ENCODE measurements around the gene KIF26A. TPM values are rescaled to one million over a fixed set of nuclear protein-coding genes. Genes with fewer than 3 reads are reported as not detected.
A peak's percentile ranks its signal among the peaks of the same experiment; 100 is the strongest.
"Not testable (repeated sequence)": the region's sequence is repeated elsewhere in the genome, so short reads cannot be mapped to it uniquely, and the experiment has no call there.

The KIF26A gene
- total RNA-seq, 4 donors from 2014 or later = 2.1 to 6.1 (median 4.6) TPM

DNA sequence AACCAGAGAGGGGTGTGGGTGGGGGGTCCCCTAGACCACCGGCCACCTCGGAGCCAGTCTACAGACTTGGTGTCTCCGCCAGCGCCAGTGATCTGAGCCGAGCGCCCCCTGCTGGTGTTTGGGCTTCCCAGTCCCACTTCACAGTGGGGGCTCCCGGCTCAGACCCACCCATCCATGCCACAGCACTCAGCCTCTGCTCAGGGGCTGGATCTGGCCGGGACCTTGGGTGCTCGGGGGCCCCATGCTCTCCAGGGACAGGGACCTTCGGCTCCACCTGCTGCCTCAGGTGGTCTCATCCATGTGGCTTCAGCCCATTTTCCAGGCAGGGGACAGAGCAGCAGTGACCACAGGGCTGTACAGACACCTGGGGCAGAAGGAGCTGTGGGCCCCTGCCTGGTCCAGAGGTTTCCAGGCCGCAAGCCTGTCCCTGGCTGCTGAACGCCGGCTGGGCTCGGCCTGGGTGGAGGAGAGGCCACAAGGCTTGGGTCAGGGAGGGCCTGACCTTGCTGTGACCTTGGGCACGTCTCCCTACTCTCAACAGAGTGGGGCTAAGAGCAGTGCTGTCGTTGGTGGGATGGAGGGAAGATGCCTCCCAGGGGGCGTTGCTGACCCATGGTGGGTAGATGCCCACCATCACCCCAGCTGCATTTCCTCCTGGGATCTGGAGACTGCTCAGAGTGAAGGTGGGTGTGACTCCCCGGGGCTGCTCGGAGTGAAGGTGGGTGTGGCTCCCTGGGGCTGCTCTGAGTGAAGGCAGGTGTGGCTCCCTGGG is 86.3 kb downstream of the KIF26A start:
- no peak for DNase-seq (ENCODE audit: low spot score in 2 of 2)
- WGBS = 32% methylated on average over 5 of the region's 19 CpGs
- peaks cover 41% of the 10 kb centered on the region for H3K27me3 ChIP-seq
- H3K27ac ChIP-seq = no peak overlapping the region
- peaks cover 13% of the 10 kb centered on the region for H3K4me1 ChIP-seq
- no peaks in the 10 kb centered on the region for H3K36me3 ChIP-seq
- H3K4me3 ChIP-seq = no peak overlapping the region
- TF ChIP-seq POLR2AphosphoS5 (IDR thresholded peaks at IDR 0.05) (no peak), POLR2A (IDR thresholded peaks at IDR 0.05) (no peak), EP300 (IDR thresholded peaks at IDR 0.05) (no peak)
- TF ChIP-seq, protein P1, sequence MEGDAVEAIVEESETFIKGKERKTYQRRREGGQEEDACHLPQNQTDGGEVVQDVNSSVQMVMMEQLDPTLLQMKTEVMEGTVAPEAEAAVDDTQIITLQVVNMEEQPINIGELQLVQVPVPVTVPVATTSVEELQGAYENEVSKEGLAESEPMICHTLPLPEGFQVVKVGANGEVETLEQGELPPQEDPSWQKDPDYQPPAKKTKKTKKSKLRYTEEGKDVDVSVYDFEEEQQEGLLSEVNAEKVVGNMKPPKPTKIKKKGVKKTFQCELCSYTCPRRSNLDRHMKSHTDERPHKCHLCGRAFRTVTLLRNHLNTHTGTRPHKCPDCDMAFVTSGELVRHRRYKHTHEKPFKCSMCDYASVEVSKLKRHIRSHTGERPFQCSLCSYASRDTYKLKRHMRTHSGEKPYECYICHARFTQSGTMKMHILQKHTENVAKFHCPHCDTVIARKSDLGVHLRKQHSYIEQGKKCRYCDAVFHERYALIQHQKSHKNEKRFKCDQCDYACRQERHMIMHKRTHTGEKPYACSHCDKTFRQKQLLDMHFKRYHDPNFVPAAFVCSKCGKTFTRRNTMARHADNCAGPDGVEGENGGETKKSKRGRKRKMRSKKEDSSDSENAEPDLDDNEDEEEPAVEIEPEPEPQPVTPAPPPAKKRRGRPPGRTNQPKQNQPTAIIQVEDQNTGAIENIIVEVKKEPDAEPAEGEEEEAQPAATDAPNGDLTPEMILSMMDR (IDR thresholded peaks at IDR 0.05) = no peak
- H3K9me3 ChIP-seq = peaks cover 6% of the 10 kb centered on the region

DNA sequence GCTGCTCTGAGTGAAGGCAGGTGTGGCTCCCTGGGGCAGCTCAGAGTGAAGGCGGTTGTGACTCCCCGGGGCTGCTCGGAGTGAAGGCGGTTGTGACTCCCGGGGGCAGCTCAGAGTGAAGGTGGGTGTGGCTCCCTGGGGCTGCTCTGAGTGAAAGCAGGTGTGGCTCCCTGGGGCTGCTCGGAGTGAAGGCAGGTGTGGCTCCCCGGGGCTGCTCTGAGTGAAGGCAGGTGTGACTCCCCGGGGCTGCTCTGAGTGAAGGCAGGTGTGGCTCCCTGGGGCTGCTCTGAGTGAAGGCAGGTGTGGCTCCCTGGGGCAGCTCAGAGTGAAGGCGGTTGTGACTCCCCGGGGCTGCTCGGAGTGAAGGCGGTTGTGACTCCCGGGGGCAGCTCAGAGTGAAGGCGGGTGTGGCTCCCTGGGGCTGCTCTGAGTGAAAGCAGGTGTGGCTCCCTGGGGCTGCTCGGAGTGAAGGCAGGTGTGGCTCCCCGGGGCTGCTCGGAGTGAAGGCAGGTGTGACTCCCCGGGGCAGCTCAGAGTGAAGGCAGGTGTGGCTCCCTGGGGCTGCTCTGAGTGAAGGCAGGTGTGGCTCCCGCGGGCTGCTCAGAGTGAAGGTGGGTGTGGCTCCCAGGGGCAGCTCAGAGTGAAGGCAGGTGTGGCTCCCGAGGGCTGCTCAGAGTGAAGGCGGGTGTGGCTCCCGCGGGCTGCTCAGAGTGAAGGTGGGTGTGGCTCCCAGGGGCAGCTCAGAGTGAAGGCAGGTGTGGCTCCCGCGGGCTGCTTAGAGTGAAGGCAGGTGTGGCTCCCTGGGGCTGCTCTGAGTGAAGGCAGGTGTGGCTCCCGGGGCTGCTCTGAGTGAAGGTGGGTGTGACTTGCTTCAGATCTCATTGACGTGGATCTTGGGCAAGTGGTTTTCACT is 87.1 kb downstream of the KIF26A start:
- 27% methylated on average over 13 of the region's 28 CpGs for WGBS
- H3K4me1 ChIP-seq = peaks cover 13% of the 10 kb centered on the region
- not testable (repeated sequence) for H3K4me3 ChIP-seq; H3K9me3 ChIP-seq; H3K27ac ChIP-seq; H3K36me3 ChIP-seq; DNase-seq (ENCODE audit: low spot score in 2 of 2)
- H3K27me3 ChIP-seq = peaks cover 35% of the 10 kb centered on the region

DNA sequence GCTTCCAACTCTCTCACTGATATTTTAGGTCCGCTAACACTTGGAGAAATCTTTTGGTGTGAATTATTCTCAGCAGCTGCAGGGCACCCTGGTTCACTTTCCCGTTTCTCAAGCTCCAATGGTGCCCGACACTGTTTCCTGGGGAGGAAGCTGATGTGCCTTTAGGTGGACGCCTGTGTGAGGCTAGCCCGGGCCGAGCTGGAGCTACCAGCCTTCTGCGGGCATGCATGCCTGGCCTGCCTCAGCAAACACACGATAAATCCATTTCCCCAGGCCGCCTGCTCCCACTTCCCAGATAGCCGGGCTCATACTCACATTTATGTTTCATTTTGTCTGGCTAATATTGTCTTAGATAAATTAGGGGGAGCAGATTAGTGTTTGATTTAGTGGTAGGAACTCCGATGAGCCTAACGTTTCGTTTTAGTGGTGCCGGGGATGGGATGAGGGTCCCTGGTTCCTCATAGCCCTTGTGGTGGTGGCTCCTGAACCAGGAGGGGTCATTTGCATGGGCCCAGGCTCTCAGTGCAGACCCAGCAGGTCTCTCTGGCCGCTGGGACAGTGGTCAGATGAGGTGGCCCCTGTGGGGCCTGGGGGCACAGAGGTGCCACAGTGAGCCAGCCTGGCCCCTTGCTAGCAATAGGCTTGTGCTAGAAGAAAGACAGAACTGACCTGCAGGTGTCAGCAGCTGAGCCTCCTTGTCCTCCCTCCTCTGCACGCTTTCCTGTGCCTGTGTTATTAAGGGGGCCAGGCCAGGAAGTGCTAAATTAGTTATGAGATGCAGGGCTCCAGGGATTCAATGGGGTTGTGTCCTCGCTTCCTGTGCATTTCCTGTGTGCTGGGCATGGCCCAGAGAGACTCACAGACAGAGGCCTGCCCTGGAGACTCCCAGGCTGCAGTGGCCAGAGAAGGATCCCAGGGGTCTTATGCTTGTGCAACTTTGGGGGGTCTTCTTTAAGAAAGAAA is 88.3 kb downstream of the KIF26A start:
- no peak overlapping the region for H3K27ac ChIP-seq
- TF ChIP-seq POLR2A (IDR thresholded peaks at IDR 0.05) (no peak), EP300 (IDR thresholded peaks at IDR 0.05) (no peak), POLR2AphosphoS5 (IDR thresholded peaks at IDR 0.05) (no peak)
- TF ChIP-seq, protein P1 (IDR thresholded peaks at IDR 0.05) = no peak
- H3K9me3 ChIP-seq = peaks cover 6% of the 10 kb centered on the region
- 90% methylated on average over 17 of the region's 17 CpGs for WGBS
- DNase-seq (ENCODE audit: low spot score in 2 of 2) = no peak
- H3K27me3 ChIP-seq = peaks cover 24% of the 10 kb centered on the region
- H3K36me3 ChIP-seq = no peaks in the 10 kb centered on the region
- no peak overlapping the region for H3K4me3 ChIP-seq
- peaks cover 13% of the 10 kb centered on the region for H3K4me1 ChIP-seq

DNA sequence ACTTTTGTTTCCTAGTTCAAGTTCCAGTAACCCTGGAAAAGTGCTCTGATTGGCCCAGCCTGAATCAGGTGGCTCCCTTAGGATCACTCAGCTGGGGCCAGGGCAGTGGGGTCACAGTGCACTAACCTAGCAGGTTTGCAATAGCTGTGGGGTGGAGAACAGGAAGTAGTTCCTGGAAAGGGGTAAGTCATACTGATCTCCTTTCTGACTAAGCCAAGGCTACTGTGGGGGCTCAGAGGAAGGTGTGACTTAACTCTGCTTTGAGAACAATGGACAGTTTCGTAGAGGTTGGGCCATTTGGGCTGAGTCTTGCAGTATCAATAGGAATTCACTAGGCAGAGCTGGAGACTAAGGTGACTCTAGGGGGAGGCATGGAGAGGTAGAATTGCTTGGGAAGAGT is 89.4 kb downstream of the KIF26A start:
- Histone ChIP-seq H3K27me3 (peaks cover 18% of the 10 kb centered on the region), H3K36me3 (no peaks in the 10 kb centered on the region), H3K4me1 (peaks cover 13% of the 10 kb centered on the region), H3K9me3 (peaks cover 6% of the 10 kb centered on the region), H3K4me3 (no peak overlapping the region), H3K27ac (no peak overlapping the region)
- DNase-seq (ENCODE audit: low spot score in 2 of 2) = no peak
- TF ChIP-seq EP300 (IDR thresholded peaks at IDR 0.05) (no peak), POLR2AphosphoS5 (IDR thresholded peaks at IDR 0.05) (no peak), POLR2A (IDR thresholded peaks at IDR 0.05) (no peak)
- TF ChIP-seq, protein P1 (IDR thresholded peaks at IDR 0.05) = no peak
- 83% methylated on average over 1 of the region's 1 CpG for WGBS

DNA sequence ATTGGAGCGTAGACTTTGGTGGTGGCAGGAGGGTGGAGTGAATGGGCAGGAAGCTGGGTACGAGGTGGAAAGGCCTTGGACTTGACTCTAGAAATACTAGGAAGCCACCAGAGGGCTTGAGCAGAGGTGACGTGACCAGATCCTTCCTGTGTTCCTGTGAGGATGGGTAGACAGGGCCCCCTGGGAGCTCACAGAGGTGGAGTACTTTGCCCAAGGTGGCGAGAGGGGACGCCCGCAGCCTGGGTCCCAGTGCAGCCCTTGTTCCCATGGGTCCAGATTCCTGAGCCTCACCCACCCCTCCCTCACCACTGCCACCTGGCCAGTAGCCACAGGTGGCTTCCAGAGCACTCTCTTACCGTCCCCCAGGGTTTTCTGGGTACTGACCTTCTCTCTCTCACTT is 89.8 kb downstream of the KIF26A start:
- Histone ChIP-seq H3K4me1 (peaks cover 11% of the 10 kb centered on the region), H3K27me3 (peaks cover 14% of the 10 kb centered on the region), H3K27ac (no peak overlapping the region), H3K9me3 (peaks cover 6% of the 10 kb centered on the region), H3K36me3 (no peaks in the 10 kb centered on the region), H3K4me3 (no peak overlapping the region)
- WGBS = 73% methylated on average over 7 of the region's 7 CpGs
- no peak for TF ChIP-seq EP300 (IDR thresholded peaks at IDR 0.05)
- TF ChIP-seq, protein P1 (IDR thresholded peaks at IDR 0.05) = no peak
- TF ChIP-seq POLR2A (IDR thresholded peaks at IDR 0.05) = no peak
- TF ChIP-seq POLR2AphosphoS5 (IDR thresholded peaks at IDR 0.05) = no peak
- DNase-seq (ENCODE audit: low spot score in 2 of 2) = peak in 1 of 2 donors; percentile 49
